RPMI7951 (cell line): Measurements from ENCODE around the gene SPAG16. TPM values are rescaled to one million over a fixed set of nuclear protein-coding genes. Genes with fewer than 3 reads are reported as not detected.

Source experiments
- DNase-seq: peaks from one replicate; pipeline ENCODE4 v3.0.0-alpha.2; 2012; ENCODE audit warnings: low read depth
- total RNA-seq: library from RNA; depleted of rRNA; stranded (reverse); fragments of >200 nt; shearing (Covaris generic); gene quantifications from 2 replicates; pipeline ENCODE4 v1.2.3, GENCODE V29; 2014

SPAG16 gene
- total RNA-seq, 1 experiment from 2014 or later, result 29.9 TPM

DNA sequence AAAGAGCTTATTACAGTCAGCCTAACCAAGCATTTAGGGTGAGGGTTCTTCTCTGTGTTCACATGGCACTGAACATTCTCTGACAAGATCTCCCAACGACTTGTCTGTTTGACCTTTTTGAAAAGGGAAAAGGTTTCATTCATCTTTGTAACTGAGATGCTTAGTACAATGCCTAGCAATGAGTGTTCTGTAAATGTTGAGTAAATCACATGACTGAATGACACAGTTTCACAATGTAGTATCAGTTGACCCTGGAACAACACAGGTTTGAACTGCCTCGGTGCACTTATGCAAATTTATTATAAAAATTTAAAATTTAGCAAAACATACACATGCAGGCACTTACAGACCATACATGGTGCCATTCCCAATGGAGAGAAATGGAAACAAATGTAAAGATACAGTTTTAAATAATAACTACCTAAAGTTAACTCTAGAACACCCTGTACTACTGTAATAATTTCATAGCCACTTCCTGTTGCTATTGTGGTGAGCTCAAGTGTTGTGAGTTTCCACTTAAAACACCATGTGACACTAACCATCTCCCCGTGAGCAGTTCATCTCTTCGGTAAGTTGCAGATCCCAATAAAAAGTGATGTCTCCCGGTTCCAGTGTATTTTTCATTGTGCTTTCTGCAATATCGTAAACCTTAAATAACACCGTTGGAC lies 1092.5 kb downstream of the SPAG16 start:
- DNase-seq, result no peak

GRCh38 chr2:214377286-214377624 lies 1093.0 kb downstream of the SPAG16 start:
- DNase-seq, result no peak

DNA sequence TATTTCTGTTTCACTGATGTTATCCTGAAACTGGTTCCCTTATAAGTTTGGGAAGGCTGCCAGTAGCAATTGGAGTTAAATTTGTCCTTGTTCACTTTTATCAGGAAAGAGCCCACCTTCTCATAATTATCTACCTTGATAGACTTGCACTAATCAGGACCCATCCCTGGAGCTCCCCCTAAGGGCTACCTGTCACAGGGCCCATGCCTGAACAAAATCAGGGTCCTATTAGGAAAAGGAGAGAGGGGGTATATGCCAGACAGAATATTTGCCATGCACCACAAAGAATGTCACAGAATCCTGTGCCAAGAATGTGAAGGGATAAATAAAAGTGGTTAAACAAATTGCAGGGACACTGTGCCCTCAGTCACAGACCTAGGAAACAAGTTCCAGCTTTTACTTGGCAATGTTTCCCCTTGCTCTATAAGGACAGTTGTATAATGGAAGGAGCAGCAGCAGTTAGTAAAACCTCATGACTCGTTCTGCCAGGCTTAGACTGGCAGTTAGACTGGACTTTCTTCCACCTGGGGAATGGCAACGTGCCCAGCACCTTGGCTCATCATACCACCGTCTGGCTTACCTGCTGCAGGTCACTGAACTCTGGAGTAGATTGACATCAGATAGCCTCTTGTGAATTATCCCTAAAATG lies 1094.3 kb downstream of the SPAG16 start:
- no peak for DNase-seq

- DNase-seq, result no peak
Observed at GRCh38 chr2:214379227-214379626, 1095.0 kb downstream of the SPAG16 start.

DNA sequence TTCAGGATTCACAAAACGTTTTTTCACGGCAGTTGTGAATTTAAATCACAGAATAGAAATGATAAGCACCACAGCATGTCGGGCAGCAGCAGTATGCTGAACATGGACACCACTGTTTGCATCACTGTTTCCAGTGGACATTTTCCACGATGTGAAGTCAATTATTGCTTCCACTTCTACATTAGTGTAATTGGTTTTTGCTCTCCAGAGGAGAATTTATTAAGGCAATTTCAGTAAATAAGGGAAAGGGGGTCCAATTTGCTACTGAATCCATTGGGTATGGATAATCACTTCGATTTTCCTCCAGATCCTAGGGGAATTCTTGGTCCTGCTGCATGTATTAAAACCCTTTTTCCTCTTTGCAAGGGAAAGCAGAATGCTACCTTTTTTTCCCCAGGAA lies 1096.4 kb downstream of the SPAG16 start:
- no peak for DNase-seq

GRCh38 chr2:214382229-214382628 lies 1098.0 kb downstream of the SPAG16 start:
- DNase-seq, result no peak

- no peak for DNase-seq
Observed at GRCh38 chr2:214386720-214387119, 1102.5 kb downstream of the SPAG16 start.

- no peak for DNase-seq
Observed at GRCh38 chr2:214389334-214389733, 1105.1 kb downstream of the SPAG16 start.

GRCh38 chr2:214393796-214394195 lies 1109.5 kb downstream of the SPAG16 start:
- DNase-seq, result no peak

- DNase-seq, result no peak
Observed at GRCh38 chr2:214395040-214395439, 1110.8 kb downstream of the SPAG16 start.

GRCh38 chr2:214401580-214401979 lies 1117.3 kb downstream of the SPAG16 start:
- no peak for DNase-seq

GRCh38 chr2:214410128-214410775 lies 1126.0 kb downstream of the SPAG16 start:
- DNase-seq, result no peak

- peak; percentile 57 for DNase-seq
Observed at GRCh38 chr2:214410918-214411554, 1126.8 kb downstream of the SPAG16 start, which contains the start of gene VWC2L. TSS of gene VWC2L (plus strand) at chr2:214411054. CDS start at chr2:214414194, 3,140 bp downstream.

- DNase-seq, result no peak
Observed at GRCh38 chr2:214412679-214413078, 1128.4 kb downstream of the SPAG16 start.

GRCh38 chr2:214436470-214436869 lies 1152.2 kb downstream of the SPAG16 start:
- no peak for DNase-seq

DNA sequence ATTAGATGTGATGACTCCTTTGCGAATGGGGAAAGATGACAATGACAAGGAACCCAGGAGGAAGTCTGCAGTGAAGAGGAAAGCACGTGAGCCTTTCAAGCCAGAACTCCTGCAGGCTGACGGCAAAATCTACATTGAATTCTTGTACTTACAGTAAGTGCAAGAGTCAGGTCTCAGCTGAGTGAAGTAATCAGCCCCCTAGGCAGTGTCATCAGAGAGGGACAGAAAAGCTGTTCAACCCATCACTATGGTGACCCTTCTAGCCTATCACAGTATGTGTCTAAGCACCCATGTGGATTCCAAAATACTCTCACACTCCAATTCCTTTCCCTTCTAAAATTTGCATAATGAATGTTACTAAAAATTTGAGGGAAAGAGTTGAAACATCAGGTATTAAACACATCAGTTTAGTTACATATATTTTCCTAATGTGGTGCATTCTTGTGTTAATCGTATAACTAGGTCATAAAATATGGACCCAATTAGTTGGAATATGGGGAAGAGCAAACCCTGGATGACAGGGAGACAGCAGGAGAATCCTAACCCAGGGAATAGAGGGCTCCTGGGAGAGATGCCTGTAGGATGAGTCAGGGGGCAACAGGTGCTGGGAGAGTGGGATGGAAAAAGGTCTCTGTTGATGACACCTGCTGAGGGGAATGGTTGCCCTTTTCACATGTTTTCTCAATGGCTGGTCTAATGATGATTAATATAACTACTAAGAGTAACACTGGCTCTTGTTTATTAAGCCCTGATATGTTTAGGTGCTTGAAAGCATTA lies 1166.0 kb downstream of the SPAG16 start:
- no peak for DNase-seq

DNA sequence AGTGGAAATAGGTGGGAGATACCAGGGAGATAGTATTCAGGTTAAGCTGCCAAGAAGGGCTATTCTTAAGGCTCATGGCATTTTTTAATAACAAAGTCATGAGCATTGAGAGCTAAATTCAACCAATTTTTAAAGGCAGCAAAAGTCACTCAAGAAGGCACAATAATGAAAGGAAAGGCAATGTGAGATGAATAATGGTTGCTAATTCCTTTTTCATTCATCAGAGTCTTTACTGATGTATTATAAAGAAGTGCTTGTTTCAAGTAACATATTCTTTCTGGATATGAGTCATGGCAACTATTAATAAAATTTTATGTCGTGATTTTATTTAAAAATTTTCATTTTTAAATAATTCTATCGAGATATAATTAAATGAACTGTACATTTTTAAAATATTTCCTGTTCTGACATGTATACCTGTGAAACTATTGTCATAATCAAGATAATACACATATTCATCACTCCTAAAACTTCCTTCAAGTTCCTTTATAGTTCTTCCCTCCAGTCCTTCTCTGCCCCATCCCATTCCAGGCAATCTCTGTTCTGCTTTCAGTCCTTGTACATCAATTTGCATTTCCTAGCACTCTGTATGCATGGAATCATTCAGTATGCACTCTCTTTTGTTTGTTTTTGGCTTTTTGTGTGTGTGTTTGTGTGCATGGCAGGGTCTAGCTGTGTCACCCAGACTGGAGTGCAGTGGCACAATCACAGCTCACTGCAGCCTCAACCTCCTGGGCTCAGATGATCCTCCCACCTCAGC lies 1167.4 kb downstream of the SPAG16 start:
- no peak for DNase-seq
